ENCODE data around the gene PWWP2B.

The PWWP2B gene

DNA sequence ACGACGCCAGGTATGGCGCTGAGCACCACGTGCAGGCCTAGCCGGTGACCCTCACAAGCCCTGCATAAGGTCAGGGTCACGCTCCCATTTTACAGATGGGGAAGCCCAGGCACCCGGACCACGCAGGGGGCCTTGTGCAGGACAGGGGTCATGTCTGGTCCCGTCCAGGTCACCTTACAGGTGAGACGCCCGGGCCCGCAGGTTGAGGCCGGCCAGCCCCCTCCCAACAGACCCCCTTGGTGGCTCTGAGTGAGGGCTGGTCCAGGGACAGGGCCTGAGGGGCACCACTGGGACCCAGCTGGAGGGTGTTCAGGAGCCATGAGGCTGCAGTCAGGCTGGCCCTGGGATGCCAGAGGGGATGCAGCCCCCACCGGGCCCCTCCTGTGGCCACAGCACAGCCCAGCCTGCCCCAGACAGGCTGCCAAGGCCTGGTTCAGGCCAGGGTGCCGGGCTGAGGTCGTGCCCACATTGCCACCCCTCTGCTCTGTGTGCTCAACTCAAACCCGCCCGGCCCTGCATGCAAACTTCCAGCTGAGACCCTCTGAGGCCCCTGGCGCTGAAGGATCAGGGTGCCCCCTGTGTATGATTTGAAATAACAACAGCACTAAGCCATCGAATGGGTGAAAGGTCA is 69.0 kb downstream of the PWWP2B start:
- H3K4me1 Mint-ChIP-seq: no peaks in the 10 kb centered on the region
- H3K36me3 Mint-ChIP-seq (ENCODE audit: insufficient read depth): peaks cover 1% of the 10 kb centered on the region
- no peak for DNase-seq (ENCODE audit: low spot score in 2 of 2)
- no peak overlapping the region for H3K4me3 Mint-ChIP-seq
- H3K9me3 Mint-ChIP-seq: no peaks in the 10 kb centered on the region
- no peak overlapping the region for H3K27ac Mint-ChIP-seq (ENCODE audit: low read depth)
- peaks cover 8% of the 10 kb centered on the region for H3K27me3 Mint-ChIP-seq
- ATAC-seq (replicated peaks; ENCODE audit: extremely low read depth, poor library complexity, severe bottlenecking): no peak

DNA sequence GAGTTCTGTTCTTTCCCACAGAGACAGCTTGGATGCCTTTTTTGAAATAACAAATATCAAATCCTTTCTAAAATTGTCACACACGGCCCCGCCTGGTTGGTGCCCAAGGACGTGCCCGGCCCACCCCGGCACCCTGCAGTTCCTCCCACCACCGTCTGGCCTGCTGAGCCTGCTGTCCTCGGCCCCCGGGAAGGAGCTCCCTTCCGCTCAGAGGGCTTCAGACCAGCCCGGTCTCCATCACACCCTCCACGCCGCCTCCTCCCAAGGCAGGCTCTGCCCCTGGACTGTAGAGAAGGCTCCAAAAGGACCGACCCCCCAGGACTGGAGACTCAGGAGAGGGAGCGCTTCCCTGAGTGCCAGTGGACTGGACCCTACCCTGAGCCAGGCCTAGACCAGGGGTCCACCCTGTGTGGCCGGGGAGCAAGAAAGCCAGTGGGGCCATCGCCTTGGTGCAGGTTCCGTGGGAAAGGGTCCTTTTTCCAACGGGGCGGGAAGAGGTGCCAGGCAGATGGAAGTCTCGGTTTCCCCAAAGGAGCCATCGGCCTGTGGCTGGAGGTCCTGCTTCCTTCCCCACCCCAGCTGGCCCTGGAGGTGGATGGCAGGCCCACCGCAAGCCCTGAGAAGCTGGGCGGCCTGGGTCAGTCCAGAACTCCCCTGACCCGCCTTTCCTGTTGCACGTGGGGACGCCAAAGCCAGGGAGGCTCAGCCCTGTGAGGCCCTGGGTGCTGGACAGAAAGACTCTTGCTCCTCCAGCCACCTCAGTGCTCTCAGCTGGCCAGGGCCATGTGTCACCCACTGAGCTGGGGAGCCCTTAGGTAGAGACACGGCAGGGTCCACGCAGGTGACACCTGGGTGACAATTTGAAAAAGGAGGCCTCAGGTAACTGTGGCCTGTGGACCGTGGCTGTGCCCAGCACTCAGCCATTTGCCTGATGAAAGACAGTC is 69.8 kb downstream of the PWWP2B start:
- H3K27ac Mint-ChIP-seq (ENCODE audit: low read depth): no peak overlapping the region
- H3K27me3 Mint-ChIP-seq: peaks cover 10% of the 10 kb centered on the region
- no peak overlapping the region for H3K4me3 Mint-ChIP-seq
- H3K4me1 Mint-ChIP-seq: no peaks in the 10 kb centered on the region
- DNase-seq (ENCODE audit: low spot score in 2 of 2): no peak
- H3K9me3 Mint-ChIP-seq: no peaks in the 10 kb centered on the region
- H3K36me3 Mint-ChIP-seq (ENCODE audit: insufficient read depth): peaks cover 1% of the 10 kb centered on the region
- ATAC-seq (replicated peaks; ENCODE audit: extremely low read depth, poor library complexity, severe bottlenecking): no peak

Measured in central memory CD8-positive, alpha-beta T cell (primary cell).